HepG2 (cell line): Measurements from ENCODE around the gene DGAT2. TPM values are rescaled to one million over a fixed set of nuclear protein-coding genes. Genes with fewer than 3 reads are reported as not detected.
A peak's percentile ranks its signal among the peaks of the same experiment; 100 is the strongest.

Experiments
- DPF2 ChIP-seq: sonication (generic); formaldehyde crosslinking; IDR thresholded peaks from 2 replicates; pipeline ENCODE4 v1.4.0; 2020; ENCODE audit warnings: mild to moderate bottlenecking, low read depth, missing genetic modification reagents, borderline replicate concordance
- GFI1 ChIP-seq: sonication (generic); formaldehyde crosslinking; IDR thresholded peaks from 2 replicates; pipeline ENCODE4 v1.5.0; 2020; ENCODE audit warnings: missing genetic modification reagents, mild to moderate bottlenecking, borderline replicate concordance
- MTF1 ChIP-seq: sonication (generic); formaldehyde crosslinking; IDR thresholded peaks from 2 replicates; pipeline ENCODE4 v1.5.0; 2020; ENCODE audit warnings: missing genetic modification reagents
- NFKB2 ChIP-seq: sonication (generic); formaldehyde crosslinking; IDR thresholded peaks from 2 replicates; pipeline ENCODE4 v1.4.0; 2020; ENCODE audit warnings: missing genetic modification reagents, borderline replicate concordance
- PITX1 ChIP-seq: sonication (generic); formaldehyde crosslinking; IDR thresholded peaks from 2 replicates; pipeline ENCODE4 v1.5.1; 2020; ENCODE audit warnings: mild to moderate bottlenecking, missing genetic modification reagents
- RCOR2 ChIP-seq: IDR thresholded peaks from 2 replicates; pipeline ENCODE4 v1.6.1; 2016; ENCODE audit warnings: missing biosample characterization, missing genetic modification reagents
- STAT5B ChIP-seq: sonication (generic); formaldehyde crosslinking; IDR thresholded peaks from 2 replicates; pipeline ENCODE4 v1.4.0; 2020; ENCODE audit warnings: missing genetic modification reagents
- ZBTB38 ChIP-seq: sonication (generic); formaldehyde crosslinking; IDR thresholded peaks from 2 replicates; pipeline ENCODE4 v1.5.1; 2020; ENCODE audit warnings: mild to moderate bottlenecking, missing genetic modification reagents
- ZMYM4 ChIP-seq: sonication (generic); formaldehyde crosslinking; IDR thresholded peaks from 2 replicates; pipeline ENCODE4 v1.8.1; 2023; ENCODE audit warnings: mild to moderate bottlenecking, missing genetic modification reagents
- ZNF143 ChIP-seq: sonication (generic); formaldehyde crosslinking; IDR thresholded peaks from 2 replicates; pipeline ENCODE4 v1.4.0; 2020; ENCODE audit warnings: missing genetic modification reagents
- ZNF333 ChIP-seq: sonication (generic); formaldehyde crosslinking; IDR thresholded peaks from 2 replicates; pipeline ENCODE4 v1.4.0; 2020; ENCODE audit warnings: mild to moderate bottlenecking, missing genetic modification reagents, borderline replicate concordance
- ZNF441 ChIP-seq: sonication (generic); formaldehyde crosslinking; IDR thresholded peaks from 2 replicates; pipeline ENCODE4 v1.7.0; 2021; ENCODE audit warnings: missing genetic modification reagents, borderline replicate concordance
- ZNF614 ChIP-seq: IDR thresholded peaks from 2 replicates; pipeline ENCODE4 v1.6.1; 2018; ENCODE audit warnings: missing biosample characterization, missing genetic modification reagents, inconsistent platforms, borderline replicate concordance
- ZNF781 ChIP-seq: sonication (generic); formaldehyde crosslinking; IDR thresholded peaks from 2 replicates; pipeline ENCODE4 v1.5.1; 2020; ENCODE audit warnings: borderline replicate concordance, mild to moderate bottlenecking, missing genetic modification reagents; ENCODE audit errors: not compliant biosample characterization
- ZNF841 ChIP-seq: sonication (generic); formaldehyde crosslinking; IDR thresholded peaks from 2 replicates; pipeline ENCODE4 v1.8.1; 2023; ENCODE audit warnings: missing genetic modification reagents, borderline replicate concordance
- polyA plus RNA-seq, 8 experiments: library from polyadenylated mRNA; depleted of rRNA in 3 of 8; stranded (reverse) in 7 of 8; unstranded in 1 of 8; fragments of >200 nt; fragmentation: Illumina TruSeq in 4 of 8; extraction: Trizol in 4 of 8; gene quantifications; 2 replicates each; pipeline versions ENCODE4 v1.2.1 to v1.2.3, GENCODE V29; 2011 to 2016; ENCODE audit warnings: low read depth in 4 of 8, missing spikeins in 1 of 8, mixed read lengths in 1 of 8; ENCODE audit not compliant: insufficient read depth in 1 of 8
- total RNA-seq, 5 experiments: library from RNA; depleted of rRNA; stranded (reverse); fragments of >200 nt; fragmentation: Illumina TruSeq; extraction: Trizol; gene quantifications; 2 replicates each; pipeline ENCODE4 v1.2.3, GENCODE V29; 2016; ENCODE audit warnings: low read depth in 1 of 5
- TF ChIP-seq, protein P1 (sequence below): sonication (generic); formaldehyde crosslinking; IDR thresholded peaks from 2 replicates; pipeline ENCODE4 v1.4.0; 2020; ENCODE audit warnings: mild to moderate bottlenecking, missing genetic modification reagents
- TF ChIP-seq, protein P2 (sequence below): sonication (generic); formaldehyde crosslinking; IDR thresholded peaks from 2 replicates; pipeline ENCODE4 v1.4.0; 2020; ENCODE audit warnings: missing genetic modification reagents
- TF ChIP-seq, protein P3 (sequence below): sonication (generic); formaldehyde crosslinking; IDR thresholded peaks from 2 replicates; pipeline ENCODE4 v1.4.0; 2020; ENCODE audit warnings: missing genetic modification reagents
- TF ChIP-seq, protein P4 (sequence below): sonication (generic); formaldehyde crosslinking; IDR thresholded peaks from 2 replicates; pipeline ENCODE4 v1.4.0; 2020; ENCODE audit warnings: missing genetic modification reagents; ENCODE audit errors: not compliant biosample characterization

DGAT2 gene
- total and polyA plus RNA-seq, 2 of the 13 experiments (the other 11 are each of a cell fraction or from before 2014, with no cell fraction given): 39.0 to 65.6 TPM

DNA sequence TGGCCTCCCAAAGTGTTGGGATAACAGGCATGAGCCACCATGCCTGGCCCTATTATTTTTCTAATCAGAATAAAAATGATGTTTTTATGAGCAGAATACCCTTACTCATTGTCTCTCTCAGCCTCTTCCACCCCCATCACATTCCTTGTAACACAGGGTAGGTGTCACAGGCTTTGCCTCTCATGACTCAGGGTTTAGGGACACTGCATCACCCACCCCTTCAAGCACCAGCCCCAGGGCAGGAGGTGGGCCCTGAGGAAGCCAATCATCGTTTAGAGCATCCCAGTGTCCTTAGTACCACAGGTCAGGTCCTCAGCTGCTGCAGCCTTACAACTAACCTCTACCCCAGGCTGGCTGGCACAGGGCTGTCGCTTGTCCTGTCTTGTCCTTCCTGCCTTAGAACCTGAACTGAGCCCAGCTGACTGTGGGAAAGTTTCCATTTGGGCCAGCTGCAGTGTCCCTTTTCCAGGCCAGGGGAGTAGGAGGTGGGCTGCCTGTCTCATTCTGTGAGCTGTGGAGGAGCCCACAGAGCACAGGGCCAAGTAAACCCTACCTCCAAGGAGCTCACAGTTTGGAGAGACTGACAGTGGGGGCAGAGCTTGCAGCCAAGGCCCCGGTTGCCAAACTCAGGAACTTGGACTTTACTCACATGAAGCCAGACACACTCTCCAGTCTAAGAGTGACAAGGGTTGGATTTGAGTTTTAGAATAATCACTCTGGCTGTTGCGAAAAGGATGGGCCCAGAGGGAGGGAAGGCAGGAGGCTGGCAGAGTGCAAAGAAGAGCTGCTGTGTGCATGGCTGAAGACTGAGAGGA lies 26.9 kb downstream of the DGAT2 start (continued):
- TF ChIP-seq, protein P1, sequence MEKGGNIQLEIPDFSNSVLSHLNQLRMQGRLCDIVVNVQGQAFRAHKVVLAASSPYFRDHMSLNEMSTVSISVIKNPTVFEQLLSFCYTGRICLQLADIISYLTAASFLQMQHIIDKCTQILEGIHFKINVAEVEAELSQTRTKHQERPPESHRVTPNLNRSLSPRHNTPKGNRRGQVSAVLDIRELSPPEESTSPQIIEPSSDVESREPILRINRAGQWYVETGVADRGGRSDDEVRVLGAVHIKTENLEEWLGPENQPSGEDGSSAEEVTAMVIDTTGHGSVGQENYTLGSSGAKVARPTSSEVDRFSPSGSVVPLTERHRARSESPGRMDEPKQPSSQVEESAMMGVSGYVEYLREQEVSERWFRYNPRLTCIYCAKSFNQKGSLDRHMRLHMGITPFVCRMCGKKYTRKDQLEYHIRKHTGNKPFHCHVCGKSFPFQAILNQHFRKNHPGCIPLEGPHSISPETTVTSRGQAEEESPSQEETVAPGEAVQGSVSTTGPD: no peak
- TF ChIP-seq, protein P2, sequence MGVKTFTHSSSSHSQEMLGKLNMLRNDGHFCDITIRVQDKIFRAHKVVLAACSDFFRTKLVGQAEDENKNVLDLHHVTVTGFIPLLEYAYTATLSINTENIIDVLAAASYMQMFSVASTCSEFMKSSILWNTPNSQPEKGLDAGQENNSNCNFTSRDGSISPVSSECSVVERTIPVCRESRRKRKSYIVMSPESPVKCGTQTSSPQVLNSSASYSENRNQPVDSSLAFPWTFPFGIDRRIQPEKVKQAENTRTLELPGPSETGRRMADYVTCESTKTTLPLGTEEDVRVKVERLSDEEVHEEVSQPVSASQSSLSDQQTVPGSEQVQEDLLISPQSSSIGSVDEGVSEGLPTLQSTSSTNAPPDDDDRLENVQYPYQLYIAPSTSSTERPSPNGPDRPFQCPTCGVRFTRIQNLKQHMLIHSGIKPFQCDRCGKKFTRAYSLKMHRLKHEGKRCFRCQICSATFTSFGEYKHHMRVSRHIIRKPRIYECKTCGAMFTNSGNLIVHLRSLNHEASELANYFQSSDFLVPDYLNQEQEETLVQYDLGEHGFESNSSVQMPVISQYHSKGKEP: no peak
- TF ChIP-seq ZNF441 (no peak), PITX1 (CRISPR knock-in tag) (peak; percentile 68; the same call in 1 of the 2 replicates), ZNF841 (CRISPR knock-in tag) (no peak), ZNF143 (CRISPR knock-in tag) (peak; percentile 46; the same call in 1 of the 2 replicates), DPF2 (no peak), NFKB2 (no peak), ZNF333 (no peak), ZNF781 (CRISPR knock-in tag) (peak; percentile 77), MTF1 (CRISPR knock-in tag) (no peak), STAT5B (CRISPR knock-in tag) (no peak), ZBTB38 (CRISPR knock-in tag) (no peak), GFI1 (CRISPR knock-in tag) (peak; percentile 76), ZNF614 (0 out of 2 replicates have a peak, but pooled peaks have one; percentile 25), ZMYM4 (CRISPR knock-in tag) (peak; percentile 48; the same call in 1 of the 2 replicates), RCOR2 (peak; percentile 47; the same call in 1 of the 2 replicates)
- TF ChIP-seq, protein P3, sequence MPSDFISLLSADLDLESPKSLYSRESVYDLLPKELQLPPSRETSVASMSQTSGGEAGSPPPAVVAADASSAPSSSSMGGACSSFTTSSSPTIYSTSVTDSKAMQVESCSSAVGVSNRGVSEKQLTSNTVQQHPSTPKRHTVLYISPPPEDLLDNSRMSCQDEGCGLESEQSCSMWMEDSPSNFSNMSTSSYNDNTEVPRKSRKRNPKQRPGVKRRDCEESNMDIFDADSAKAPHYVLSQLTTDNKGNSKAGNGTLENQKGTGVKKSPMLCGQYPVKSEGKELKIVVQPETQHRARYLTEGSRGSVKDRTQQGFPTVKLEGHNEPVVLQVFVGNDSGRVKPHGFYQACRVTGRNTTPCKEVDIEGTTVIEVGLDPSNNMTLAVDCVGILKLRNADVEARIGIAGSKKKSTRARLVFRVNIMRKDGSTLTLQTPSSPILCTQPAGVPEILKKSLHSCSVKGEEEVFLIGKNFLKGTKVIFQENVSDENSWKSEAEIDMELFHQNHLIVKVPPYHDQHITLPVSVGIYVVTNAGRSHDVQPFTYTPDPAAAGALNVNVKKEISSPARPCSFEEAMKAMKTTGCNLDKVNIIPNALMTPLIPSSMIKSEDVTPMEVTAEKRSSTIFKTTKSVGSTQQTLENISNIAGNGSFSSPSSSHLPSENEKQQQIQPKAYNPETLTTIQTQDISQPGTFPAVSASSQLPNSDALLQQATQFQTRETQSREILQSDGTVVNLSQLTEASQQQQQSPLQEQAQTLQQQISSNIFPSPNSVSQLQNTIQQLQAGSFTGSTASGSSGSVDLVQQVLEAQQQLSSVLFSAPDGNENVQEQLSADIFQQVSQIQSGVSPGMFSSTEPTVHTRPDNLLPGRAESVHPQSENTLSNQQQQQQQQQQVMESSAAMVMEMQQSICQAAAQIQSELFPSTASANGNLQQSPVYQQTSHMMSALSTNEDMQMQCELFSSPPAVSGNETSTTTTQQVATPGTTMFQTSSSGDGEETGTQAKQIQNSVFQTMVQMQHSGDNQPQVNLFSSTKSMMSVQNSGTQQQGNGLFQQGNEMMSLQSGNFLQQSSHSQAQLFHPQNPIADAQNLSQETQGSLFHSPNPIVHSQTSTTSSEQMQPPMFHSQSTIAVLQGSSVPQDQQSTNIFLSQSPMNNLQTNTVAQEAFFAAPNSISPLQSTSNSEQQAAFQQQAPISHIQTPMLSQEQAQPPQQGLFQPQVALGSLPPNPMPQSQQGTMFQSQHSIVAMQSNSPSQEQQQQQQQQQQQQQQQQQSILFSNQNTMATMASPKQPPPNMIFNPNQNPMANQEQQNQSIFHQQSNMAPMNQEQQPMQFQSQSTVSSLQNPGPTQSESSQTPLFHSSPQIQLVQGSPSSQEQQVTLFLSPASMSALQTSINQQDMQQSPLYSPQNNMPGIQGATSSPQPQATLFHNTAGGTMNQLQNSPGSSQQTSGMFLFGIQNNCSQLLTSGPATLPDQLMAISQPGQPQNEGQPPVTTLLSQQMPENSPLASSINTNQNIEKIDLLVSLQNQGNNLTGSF (CRISPR knock-in tag): no peak
- TF ChIP-seq, protein P4, sequence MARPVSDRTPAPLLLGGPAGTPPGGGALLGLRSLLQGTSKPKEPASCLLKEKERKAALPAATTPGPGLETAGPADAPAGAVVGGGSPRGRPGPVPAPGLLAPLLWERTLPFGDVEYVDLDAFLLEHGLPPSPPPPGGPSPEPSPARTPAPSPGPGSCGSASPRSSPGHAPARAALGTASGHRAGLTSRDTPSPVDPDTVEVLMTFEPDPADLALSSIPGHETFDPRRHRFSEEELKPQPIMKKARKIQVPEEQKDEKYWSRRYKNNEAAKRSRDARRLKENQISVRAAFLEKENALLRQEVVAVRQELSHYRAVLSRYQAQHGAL (CRISPR knock-in tag): no peak
